Ascending aorta (tissue), 2 donors: Measurements from ENCODE around the gene GPSM1. TPM values are rescaled to one million over a fixed set of nuclear protein-coding genes. Genes with fewer than 3 reads are reported as not detected.

Source experiments
- DNase-seq, 2 donors: peaks; one replicate each; pipeline ENCODE4 v3.0.0-alpha.2; 2019; ENCODE audit warnings: low spot score in 2 of 2
- H3K27ac ChIP-seq, 2 donors: fragments of 200-600 bp; sonication (generic); one replicate each; pipeline ENCODE4 v1.5.1; 2016 to 2017; ENCODE audit warnings: mild to moderate bottlenecking in 1 of 2
- H3K27me3 ChIP-seq: fragments of 200-600 bp; sonication (generic); one replicate; pipeline ENCODE4 v1.5.1; 2017
- H3K36me3 ChIP-seq, 2 donors: fragments of 200-600 bp; sonication (generic); one replicate each; pipeline ENCODE4 v1.5.1; 2016
- H3K4me1 ChIP-seq, 2 donors: fragments of 200-600 bp; sonication (generic); one replicate each; pipeline ENCODE4 v1.5.1; 2016 to 2017; ENCODE audit warnings: mild to moderate bottlenecking in 1 of 2
- H3K4me3 ChIP-seq, 2 donors: fragments of 200-600 bp; sonication (generic); one replicate each; pipeline ENCODE4 v1.5.1; 2016 to 2017; ENCODE audit warnings: mild to moderate bottlenecking in 1 of 2
- H3K9me3 ChIP-seq, 2 donors: fragments of 200-600 bp; sonication (generic); one replicate each; pipeline ENCODE4 v1.5.1; 2016
- CTCF ChIP-seq, 3 experiments: fragments of 200-600 bp in 2 of 3; fragments of 450-650 bp in 1 of 3; sonication (generic) in 2 of 3; IDR thresholded peaks; one replicate each; pipeline ENCODE4 v1.5.1; 2016 to 2019; ENCODE audit warnings: antibody characterized with exemption in 3 of 3, mild to moderate bottlenecking in 1 of 3, moderate library complexity in 1 of 3
- intact Hi-C: fragments of 100-400 bp; cut with DNase I; formaldehyde crosslinking; loops from one replicate; pipeline ENCODE4 v1.15.1; 2023
- total RNA-seq: library from RNA; depleted of rRNA; stranded (reverse); fragments of >200 nt; gene quantifications from one replicate; pipeline ENCODE4 v1.1.0, GENCODE V29; 2016

GPSM1 gene
- total RNA-seq, 1 donor from 2014 or later, result 85.1 TPM

- Histone ChIP-seq H3K4me1 (peaks cover 0 to 1% of the 10 kb centered on the region in 2 donors), H3K36me3 (no peaks in the 10 kb centered on the region), H3K27ac (no peak overlapping the region), H3K27me3 (no peaks in the 10 kb centered on the region), H3K9me3 (no peaks in the 10 kb centered on the region), H3K4me3 (no peak overlapping the region)
- no peak for TF ChIP-seq CTCF (IDR thresholded peaks at IDR 0.05)
- no peak for DNase-seq
- intact Hi-C loops, result loop anchor here (10.0 kb wide), 1 partner anchor 683 kb away; no protein-coding TSS in a partner anchor
Measured at GRCh38 chr9:136287960-136288753, 39.2 kb upstream of the GPSM1 start.

GRCh38 chr9:136289651-136290507, 37.5 kb upstream of the GPSM1 start:
- Histone ChIP-seq H3K27me3 (no peaks in the 10 kb centered on the region), H3K4me1 (no peaks in the 10 kb centered on the region), H3K4me3 (no peak overlapping the region), H3K27ac (no peak overlapping the region), H3K36me3 (no peaks in the 10 kb centered on the region), H3K9me3 (no peaks in the 10 kb centered on the region)
- TF ChIP-seq CTCF (IDR thresholded peaks at IDR 0.05), result no peak
- DNase-seq, result no peak
- intact Hi-C loops, result loop anchor here (10.0 kb wide), 1 partner anchor 685 kb away; no protein-coding TSS in a partner anchor

- H3K36me3 ChIP-seq, result no peaks in the 10 kb centered on the region
- no peak overlapping the region for H3K4me3 ChIP-seq
- H3K4me1 ChIP-seq, result no peaks in the 10 kb centered on the region
- intact Hi-C loops, result no loop called here
- H3K27me3 ChIP-seq, result no peaks in the 10 kb centered on the region
- H3K27ac ChIP-seq, result no peak overlapping the region
- DNase-seq, result no peak
- TF ChIP-seq CTCF (IDR thresholded peaks at IDR 0.05), result no peak
- no peaks in the 10 kb centered on the region for H3K9me3 ChIP-seq
Measured at GRCh38 chr9:136290508-136291000, 36.8 kb upstream of the GPSM1 start.

GRCh38 chr9:136291306-136292025, 35.9 kb upstream of the GPSM1 start:
- no peaks in the 10 kb centered on the region for H3K9me3 ChIP-seq
- no peak for TF ChIP-seq CTCF (IDR thresholded peaks at IDR 0.05)
- DNase-seq, result no peak
- no peaks in the 10 kb centered on the region for H3K4me1 ChIP-seq
- intact Hi-C loops, result no loop called here
- no peaks in the 10 kb centered on the region for H3K36me3 ChIP-seq
- no peak overlapping the region for H3K4me3 ChIP-seq
- no peaks in the 10 kb centered on the region for H3K27me3 ChIP-seq
- no peak overlapping the region for H3K27ac ChIP-seq

- Histone ChIP-seq H3K36me3 (no peaks in the 10 kb centered on the region), H3K9me3 (no peaks in the 10 kb centered on the region), H3K27ac (no peak overlapping the region), H3K4me1 (no peaks in the 10 kb centered on the region), H3K27me3 (no peaks in the 10 kb centered on the region), H3K4me3 (no peak overlapping the region)
- DNase-seq, result no peak
- TF ChIP-seq CTCF (IDR thresholded peaks at IDR 0.05), result no peak
- intact Hi-C loops, result no loop called here
Measured at GRCh38 chr9:136292026-136292538, 35.3 kb upstream of the GPSM1 start.
